Measurements from ENCODE around the gene MACROH2A2.
A peak's percentile ranks its signal among the peaks of the same experiment; 100 is the strongest.

Gene MACROH2A2

DNA sequence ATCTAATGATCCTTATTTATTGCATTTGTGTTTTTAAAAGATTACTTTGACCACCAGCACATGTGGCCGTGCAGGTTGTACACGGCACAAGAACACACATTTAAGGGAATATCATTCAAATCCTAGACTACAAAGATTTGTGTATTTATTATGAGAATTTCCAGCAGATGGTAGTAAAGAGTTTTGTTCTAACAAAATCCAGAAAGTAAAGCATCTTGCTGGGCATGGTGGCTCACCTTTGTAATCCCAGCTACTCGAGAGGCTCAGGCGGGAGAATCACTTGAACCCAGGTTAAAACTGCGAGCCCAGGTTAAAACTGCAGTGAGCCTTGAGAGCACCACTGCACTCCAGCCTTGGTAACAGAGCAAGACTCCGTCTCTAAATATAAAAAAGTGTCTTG, 31.5 kb downstream of the MACROH2A2 start:
- Mint-ChIP-seq H3K4me1 (no peaks in the 10 kb centered on the region), H3K9me3 (no peaks in the 10 kb centered on the region), H3K36me3 (ENCODE audit: low read depth) (peaks cover 49% of the 10 kb centered on the region), H3K27me3 (ENCODE audit: low read depth) (no peaks in the 10 kb centered on the region), H3K27ac (peak overlapping the region in 1 of 3 experiments; percentile 23), H3K4me3 (no peak overlapping the region)
- TF ChIP-seq, protein P1, sequence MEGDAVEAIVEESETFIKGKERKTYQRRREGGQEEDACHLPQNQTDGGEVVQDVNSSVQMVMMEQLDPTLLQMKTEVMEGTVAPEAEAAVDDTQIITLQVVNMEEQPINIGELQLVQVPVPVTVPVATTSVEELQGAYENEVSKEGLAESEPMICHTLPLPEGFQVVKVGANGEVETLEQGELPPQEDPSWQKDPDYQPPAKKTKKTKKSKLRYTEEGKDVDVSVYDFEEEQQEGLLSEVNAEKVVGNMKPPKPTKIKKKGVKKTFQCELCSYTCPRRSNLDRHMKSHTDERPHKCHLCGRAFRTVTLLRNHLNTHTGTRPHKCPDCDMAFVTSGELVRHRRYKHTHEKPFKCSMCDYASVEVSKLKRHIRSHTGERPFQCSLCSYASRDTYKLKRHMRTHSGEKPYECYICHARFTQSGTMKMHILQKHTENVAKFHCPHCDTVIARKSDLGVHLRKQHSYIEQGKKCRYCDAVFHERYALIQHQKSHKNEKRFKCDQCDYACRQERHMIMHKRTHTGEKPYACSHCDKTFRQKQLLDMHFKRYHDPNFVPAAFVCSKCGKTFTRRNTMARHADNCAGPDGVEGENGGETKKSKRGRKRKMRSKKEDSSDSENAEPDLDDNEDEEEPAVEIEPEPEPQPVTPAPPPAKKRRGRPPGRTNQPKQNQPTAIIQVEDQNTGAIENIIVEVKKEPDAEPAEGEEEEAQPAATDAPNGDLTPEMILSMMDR (IDR thresholded peaks at IDR 0.05; ENCODE audit: unreplicated experiment in 3 of 3), result no peak

DNA sequence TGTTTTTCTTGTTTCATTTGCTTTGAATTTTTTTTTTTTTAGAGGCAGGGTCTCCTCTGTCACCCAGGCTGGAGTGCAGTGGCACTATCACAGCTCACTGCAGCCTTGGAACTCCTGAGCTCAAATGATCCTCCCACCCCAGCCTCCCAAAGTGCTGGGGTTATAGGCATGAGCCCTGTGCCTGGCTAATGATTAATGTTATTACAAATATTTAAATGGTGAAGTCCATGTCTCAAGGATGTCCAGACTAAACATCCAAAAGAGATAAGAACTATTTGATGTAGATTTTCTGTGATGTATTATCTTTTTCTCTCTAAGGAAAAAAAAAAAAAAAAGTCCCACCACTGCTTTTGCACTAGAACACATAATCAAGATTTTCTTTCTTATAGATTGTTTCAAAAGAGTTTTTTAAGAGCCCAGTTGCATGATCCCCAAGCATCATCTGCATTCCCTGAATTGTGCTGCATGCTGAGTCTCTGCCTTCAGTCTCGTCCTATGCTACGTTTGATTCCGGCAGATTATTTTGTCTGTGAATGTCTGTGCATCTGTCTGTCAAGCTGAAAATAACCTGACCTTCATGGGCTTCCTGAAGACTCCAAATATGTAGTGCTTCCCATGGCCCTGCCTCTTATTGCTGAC, 33.4 kb downstream of the MACROH2A2 start:
- peaks cover 50% of the 10 kb centered on the region for H3K36me3 Mint-ChIP-seq (ENCODE audit: low read depth)
- TF ChIP-seq, protein P1 (IDR thresholded peaks at IDR 0.05; ENCODE audit: unreplicated experiment in 3 of 3), result no peak
- no peaks in the 10 kb centered on the region for H3K9me3 Mint-ChIP-seq
- no peak overlapping the region for H3K4me3 Mint-ChIP-seq
- H3K27ac Mint-ChIP-seq, result no peak overlapping the region
- H3K27me3 Mint-ChIP-seq (ENCODE audit: low read depth), result no peaks in the 10 kb centered on the region
- no peaks in the 10 kb centered on the region for H3K4me1 Mint-ChIP-seq

DNA sequence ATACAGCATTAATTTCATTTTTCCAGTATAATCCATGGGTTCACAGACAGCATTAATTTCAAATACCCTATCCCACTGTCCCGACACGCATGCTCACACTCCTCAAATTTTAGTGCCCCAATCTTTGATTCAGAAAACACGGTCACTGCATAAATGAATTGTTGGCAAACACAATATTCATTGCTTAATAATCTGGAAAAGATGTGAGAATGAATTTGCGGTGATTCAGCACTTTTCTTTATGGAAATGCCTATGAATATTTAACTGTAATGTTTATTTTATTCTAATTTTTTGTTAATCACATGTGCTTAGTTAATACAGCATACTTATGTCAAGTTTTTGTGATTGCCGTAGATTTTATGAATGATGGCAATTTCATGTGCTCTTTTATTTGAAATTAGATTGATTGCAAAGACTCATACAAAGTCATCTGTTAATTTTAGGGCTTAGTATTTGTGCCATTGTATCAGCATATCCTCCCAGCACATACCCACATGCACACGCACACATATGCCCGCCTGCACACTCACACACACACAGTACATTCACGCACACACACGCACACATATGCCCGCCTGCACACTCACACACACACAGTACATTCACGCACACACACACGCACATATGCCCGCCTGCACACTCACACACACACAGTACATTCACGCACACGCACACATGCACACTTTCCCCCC, 35.1 kb downstream of the MACROH2A2 start:
- no peak overlapping the region for H3K4me3 Mint-ChIP-seq
- TF ChIP-seq, protein P1 (IDR thresholded peaks at IDR 0.05; ENCODE audit: unreplicated experiment in 3 of 3), result no peak
- H3K9me3 Mint-ChIP-seq, result no peaks in the 10 kb centered on the region
- H3K27ac Mint-ChIP-seq, result peak overlapping the region in 2 of 3 experiments; percentile 5 to 35
- no peaks in the 10 kb centered on the region for H3K4me1 Mint-ChIP-seq
- peaks cover 56% of the 10 kb centered on the region for H3K36me3 Mint-ChIP-seq (ENCODE audit: low read depth)
- H3K27me3 Mint-ChIP-seq (ENCODE audit: low read depth), result no peaks in the 10 kb centered on the region

DNA sequence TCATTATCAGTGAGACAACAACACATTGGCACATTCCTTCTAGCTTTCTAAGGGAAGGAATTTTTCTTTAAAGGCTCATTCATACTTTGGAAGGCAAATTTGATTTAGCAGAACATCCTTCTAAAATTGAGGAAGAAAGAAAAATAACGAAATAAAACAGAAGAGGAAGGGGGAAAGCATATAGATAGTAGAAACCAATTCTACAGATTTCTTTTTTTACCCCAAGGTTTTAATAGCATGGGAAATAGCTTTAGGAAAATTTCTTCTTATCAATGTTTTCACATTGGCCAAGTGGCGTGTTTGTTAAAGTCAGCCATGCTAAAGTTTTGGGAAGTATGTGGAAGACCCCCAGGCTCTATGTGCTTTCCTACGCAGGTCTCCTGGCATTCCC, 35.7 kb downstream of the MACROH2A2 start:
- Mint-ChIP-seq H3K36me3 (ENCODE audit: low read depth) (peaks cover 56% of the 10 kb centered on the region), H3K27me3 (ENCODE audit: low read depth) (no peaks in the 10 kb centered on the region), H3K9me3 (no peaks in the 10 kb centered on the region), H3K27ac (peak overlapping the region in 2 of 3 experiments; percentile 5 to 35), H3K4me1 (no peaks in the 10 kb centered on the region), H3K4me3 (no peak overlapping the region)
- TF ChIP-seq, protein P1 (IDR thresholded peaks at IDR 0.05; ENCODE audit: unreplicated experiment in 3 of 3), result no peak

DNA sequence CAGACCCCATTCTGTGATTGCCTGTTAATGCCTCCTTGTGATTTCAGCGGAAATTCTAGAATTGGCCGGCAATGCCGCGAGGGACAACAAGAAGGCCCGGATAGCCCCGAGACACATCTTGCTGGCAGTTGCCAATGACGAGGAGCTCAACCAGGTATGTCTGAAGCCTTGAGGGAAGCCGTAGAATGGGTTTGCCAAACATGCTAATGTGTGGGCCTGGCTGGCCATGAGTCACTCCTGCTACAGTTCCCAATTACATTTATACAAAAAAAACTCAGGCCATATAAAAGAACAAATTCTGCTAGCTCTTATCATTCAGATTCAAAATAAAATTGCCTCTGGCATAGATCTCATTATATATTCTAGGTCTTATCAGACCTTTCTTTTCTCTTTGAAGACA, 37.4 kb downstream of the MACROH2A2 start:
- no peaks in the 10 kb centered on the region for H3K9me3 Mint-ChIP-seq
- TF ChIP-seq, protein P1 (IDR thresholded peaks at IDR 0.05; ENCODE audit: unreplicated experiment in 3 of 3), result no peak
- H3K4me1 Mint-ChIP-seq, result no peaks in the 10 kb centered on the region
- H3K36me3 Mint-ChIP-seq (ENCODE audit: low read depth), result peaks cover 64% of the 10 kb centered on the region
- peak overlapping the region; percentile 86 to 97 (median 96) for H3K27ac Mint-ChIP-seq
- H3K4me3 Mint-ChIP-seq, result no peak overlapping the region
- no peaks in the 10 kb centered on the region for H3K27me3 Mint-ChIP-seq (ENCODE audit: low read depth)
